C1 segment of cervical spinal cord (tissue), 14 donors: Measurements from ENCODE around the gene MAP4K4.

Experiments used
- DNase-seq, 14 donors: peaks; one replicate each; lab custom pipeline; 2025; lab: John Stamatoyannopoulos, UW

The MAP4K4 gene

GRCh38 chr2:101788995-101789970, 91.8 kb downstream of the MAP4K4 start:
- DNase-seq, result no peak

GRCh38 chr2:101790416-101790815, 92.9 kb downstream of the MAP4K4 start:
- DNase-seq, result no peak

- DNase-seq, result no peak
Measured at GRCh38 chr2:101790857-101791256, 93.3 kb downstream of the MAP4K4 start.

GRCh38 chr2:101792208-101792607, 94.7 kb downstream of the MAP4K4 start:
- DNase-seq, result no peak

GRCh38 chr2:101793277-101793969, 95.9 kb downstream of the MAP4K4 start:
- DNase-seq, result peak in 4 of 14 donors; percentile 33 to 81 (median 48)

GRCh38 chr2:101794141-101794540, 96.6 kb downstream of the MAP4K4 start:
- DNase-seq, result no peak

GRCh38 chr2:101795033-101795432, 97.5 kb downstream of the MAP4K4 start:
- DNase-seq, result no peak

GRCh38 chr2:101796825-101797600, 99.5 kb downstream of the MAP4K4 start:
- peak in 1 of 14 donors; percentile 20 for DNase-seq

- DNase-seq, result no peak
Measured at GRCh38 chr2:101801496-101801895, 104.0 kb downstream of the MAP4K4 start.

- DNase-seq, result peak in 1 of 14 donors; percentile 47
Measured at GRCh38 chr2:101802329-101802728, 104.8 kb downstream of the MAP4K4 start.

- DNase-seq, result no peak
Measured at GRCh38 chr2:101803128-101803527, 105.6 kb downstream of the MAP4K4 start.

- DNase-seq, result no peak
Measured at GRCh38 chr2:101803945-101804696, 106.6 kb downstream of the MAP4K4 start.

GRCh38 chr2:101805152-101806088, 107.9 kb downstream of the MAP4K4 start:
- DNase-seq, result no peak

- DNase-seq, result no peak
Measured at GRCh38 chr2:101806123-101806522, 108.6 kb downstream of the MAP4K4 start.

GRCh38 chr2:101806701-101807100, 109.2 kb downstream of the MAP4K4 start:
- DNase-seq, result no peak

- no peak for DNase-seq
Measured at GRCh38 chr2:101807242-101807641, 109.7 kb downstream of the MAP4K4 start.

- DNase-seq, result no peak
Measured at GRCh38 chr2:101808006-101808562, 110.6 kb downstream of the MAP4K4 start.

- no peak for DNase-seq
Measured at GRCh38 chr2:101809698-101810097, 112.2 kb downstream of the MAP4K4 start.

GRCh38 chr2:101811226-101812015, 113.9 kb downstream of the MAP4K4 start:
- peak in 1 of 14 donors; percentile 82 for DNase-seq
